ENCODE results near the gene THNSL1.

The THNSL1 gene

DNA sequence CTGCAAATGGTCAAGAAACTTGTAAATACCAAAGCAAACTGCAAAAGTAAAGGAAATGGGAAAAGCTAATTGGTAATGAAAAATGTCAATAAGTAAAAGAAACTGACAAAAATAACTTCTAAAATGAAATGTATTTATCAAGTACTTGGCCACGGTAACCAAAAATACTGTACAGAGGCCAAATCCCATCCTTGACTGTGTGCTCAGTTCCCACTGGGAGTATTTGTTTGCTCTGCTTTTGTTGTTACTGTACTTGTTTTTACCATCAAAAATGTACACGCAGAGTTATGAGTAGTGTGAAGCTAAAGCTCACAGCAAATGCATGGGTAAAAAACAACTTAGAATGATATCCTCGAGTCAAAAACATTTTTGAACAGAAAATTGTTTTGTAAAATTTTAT, 31.5 kb upstream of the THNSL1 start:
- no peak for TF ChIP-seq EZH2phosphoT487 (IDR thresholded peaks at IDR 0.05; ENCODE audit: borderline replicate concordance)
- TF ChIP-seq, protein P1, sequence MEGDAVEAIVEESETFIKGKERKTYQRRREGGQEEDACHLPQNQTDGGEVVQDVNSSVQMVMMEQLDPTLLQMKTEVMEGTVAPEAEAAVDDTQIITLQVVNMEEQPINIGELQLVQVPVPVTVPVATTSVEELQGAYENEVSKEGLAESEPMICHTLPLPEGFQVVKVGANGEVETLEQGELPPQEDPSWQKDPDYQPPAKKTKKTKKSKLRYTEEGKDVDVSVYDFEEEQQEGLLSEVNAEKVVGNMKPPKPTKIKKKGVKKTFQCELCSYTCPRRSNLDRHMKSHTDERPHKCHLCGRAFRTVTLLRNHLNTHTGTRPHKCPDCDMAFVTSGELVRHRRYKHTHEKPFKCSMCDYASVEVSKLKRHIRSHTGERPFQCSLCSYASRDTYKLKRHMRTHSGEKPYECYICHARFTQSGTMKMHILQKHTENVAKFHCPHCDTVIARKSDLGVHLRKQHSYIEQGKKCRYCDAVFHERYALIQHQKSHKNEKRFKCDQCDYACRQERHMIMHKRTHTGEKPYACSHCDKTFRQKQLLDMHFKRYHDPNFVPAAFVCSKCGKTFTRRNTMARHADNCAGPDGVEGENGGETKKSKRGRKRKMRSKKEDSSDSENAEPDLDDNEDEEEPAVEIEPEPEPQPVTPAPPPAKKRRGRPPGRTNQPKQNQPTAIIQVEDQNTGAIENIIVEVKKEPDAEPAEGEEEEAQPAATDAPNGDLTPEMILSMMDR (conservative IDR thresholded peaks at IDR 0.05; ENCODE audit: low read length): no peak
- Histone ChIP-seq H4K20me1 (ENCODE audit: insufficient read depth, low read length, poor library complexity, severe bottlenecking) (no peaks in the 10 kb centered on the region), H3K4me3 (ENCODE audit: low read length, poor library complexity, severe bottlenecking) (no peak overlapping the region), H3K4me1 (ENCODE audit: insufficient read depth, low read length, poor library complexity, severe bottlenecking) (peaks cover 4% of the 10 kb centered on the region), H3K9me3 (ENCODE audit: insufficient read depth, low read depth, low read length) (no peaks in the 10 kb centered on the region), H3K79me2 (ENCODE audit: insufficient read depth, low read length) (no peaks in the 10 kb centered on the region), H3F3A (ENCODE audit: low read depth) (no peaks in the 10 kb centered on the region), H3K4me2 (ENCODE audit: low read depth, low read length, poor library complexity, severe bottlenecking) (no peak overlapping the region), H2AFZ (ENCODE audit: low read length) (no peak overlapping the region), H3K27me3 (ENCODE audit: insufficient read depth, low read length, poor library complexity, severe bottlenecking) (no peaks in the 10 kb centered on the region), H3K9me2 (replicated peaks; ENCODE audit: low read depth, low read length) (no peaks in the 10 kb centered on the region), H3K9ac (ENCODE audit: low read depth, low read length, poor library complexity, severe bottlenecking) (no peak overlapping the region), H3K36me3 (ENCODE audit: insufficient read depth, low read length) (no peaks in the 10 kb centered on the region)

DNA sequence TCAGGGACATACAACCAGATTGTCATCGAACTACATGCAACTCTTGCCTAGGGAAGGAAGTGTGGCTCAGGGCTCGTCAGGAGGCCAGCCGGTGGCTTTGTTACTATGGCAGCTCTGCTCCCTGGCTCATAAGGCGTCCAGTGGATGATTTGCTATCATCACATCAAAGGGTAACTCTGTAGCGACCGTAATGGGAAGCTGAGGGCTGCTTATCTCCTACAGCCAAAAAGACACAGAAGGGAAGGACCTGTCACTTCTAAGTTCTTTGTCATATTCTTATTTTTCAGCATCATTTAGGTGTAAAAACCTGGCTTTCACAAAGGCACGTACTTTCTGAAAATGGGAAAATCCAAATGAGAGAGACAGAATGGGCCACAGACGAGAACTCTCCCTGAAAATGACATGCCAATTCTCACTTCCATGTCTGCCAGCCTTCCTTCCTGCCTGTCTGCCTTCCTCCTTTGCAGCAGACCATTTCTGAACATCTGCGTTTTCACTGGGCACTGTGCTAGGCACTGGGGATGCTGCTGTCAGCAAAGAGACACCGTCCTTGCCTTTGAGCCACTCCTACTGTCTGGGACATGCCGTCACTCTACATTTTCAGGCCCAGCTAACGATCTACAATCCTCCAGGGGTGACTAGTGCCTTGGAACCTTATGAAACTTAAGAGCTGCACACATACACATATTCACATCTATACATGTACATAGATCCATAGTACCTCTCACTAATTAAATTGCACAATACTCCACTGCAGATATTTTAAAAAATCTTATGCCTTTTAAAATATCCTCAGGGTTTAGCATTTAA, 27.4 kb upstream of the THNSL1 start:
- H4K20me1 ChIP-seq (ENCODE audit: insufficient read depth, low read length, poor library complexity, severe bottlenecking): no peaks in the 10 kb centered on the region
- peak overlapping the region; percentile 76 for H2AFZ ChIP-seq (ENCODE audit: low read length)

DNA sequence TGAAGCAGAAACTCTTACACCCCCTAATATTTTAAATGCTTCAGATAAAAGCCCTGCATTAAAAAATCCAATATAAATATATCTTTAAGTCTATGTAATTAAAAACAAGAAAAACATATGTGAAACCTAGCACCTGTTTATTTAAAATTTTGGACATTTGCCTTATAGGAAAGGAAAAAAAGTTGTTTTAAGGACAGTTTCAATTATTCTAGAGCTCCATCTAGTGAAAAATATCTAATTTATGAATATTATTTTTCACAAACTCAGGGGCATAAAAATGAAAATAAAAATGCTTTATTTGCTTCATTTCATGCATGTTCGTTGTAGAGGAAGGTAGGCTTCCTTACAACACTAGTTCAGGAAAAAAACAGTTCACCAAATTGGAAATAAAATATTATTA, 26.5 kb upstream of the THNSL1 start:
- Histone ChIP-seq H3K27me3 (ENCODE audit: insufficient read depth, low read length, poor library complexity, severe bottlenecking) (no peaks in the 10 kb centered on the region), H3K9me2 (replicated peaks; ENCODE audit: low read depth, low read length) (no peaks in the 10 kb centered on the region), H3K79me2 (ENCODE audit: insufficient read depth, low read length) (no peaks in the 10 kb centered on the region), H3K9ac (ENCODE audit: low read depth, low read length, poor library complexity, severe bottlenecking) (no peak overlapping the region), H3K36me3 (ENCODE audit: insufficient read depth, low read length) (no peaks in the 10 kb centered on the region), H3F3A (ENCODE audit: low read depth) (no peaks in the 10 kb centered on the region), H3K4me1 (ENCODE audit: insufficient read depth, low read length, poor library complexity, severe bottlenecking) (peaks cover 4% of the 10 kb centered on the region), H3K4me2 (ENCODE audit: low read depth, low read length, poor library complexity, severe bottlenecking) (peak overlapping the region; percentile 7), H4K20me1 (ENCODE audit: insufficient read depth, low read length, poor library complexity, severe bottlenecking) (no peaks in the 10 kb centered on the region), H3K4me3 (ENCODE audit: low read length, poor library complexity, severe bottlenecking) (no peak overlapping the region), H2AFZ (ENCODE audit: low read length) (no peak overlapping the region), H3K9me3 (ENCODE audit: insufficient read depth, low read depth, low read length) (no peaks in the 10 kb centered on the region)
- TF ChIP-seq, protein P1 (conservative IDR thresholded peaks at IDR 0.05; ENCODE audit: low read length): peak; percentile 48; the same call in 1 of the 2 replicates
- TF ChIP-seq EZH2phosphoT487 (IDR thresholded peaks at IDR 0.05; ENCODE audit: borderline replicate concordance): no peak

More for the DNA sequence above, 27.4 kb upstream of the THNSL1 start:
- H3K9me3 ChIP-seq (ENCODE audit: insufficient read depth, low read depth, low read length): no peaks in the 10 kb centered on the region
- no peak overlapping the region for H3K4me3 ChIP-seq (ENCODE audit: low read length, poor library complexity, severe bottlenecking)
- no peaks in the 10 kb centered on the region for H3F3A ChIP-seq (ENCODE audit: low read depth)
- H3K79me2 ChIP-seq (ENCODE audit: insufficient read depth, low read length): no peaks in the 10 kb centered on the region
- no peaks in the 10 kb centered on the region for H3K36me3 ChIP-seq (ENCODE audit: insufficient read depth, low read length)
- H3K9ac ChIP-seq (ENCODE audit: low read depth, low read length, poor library complexity, severe bottlenecking): no peak overlapping the region
- no peak for TF ChIP-seq EZH2phosphoT487 (IDR thresholded peaks at IDR 0.05; ENCODE audit: borderline replicate concordance)
- TF ChIP-seq, protein P1 (conservative IDR thresholded peaks at IDR 0.05; ENCODE audit: low read length): no peak
- peaks cover 4% of the 10 kb centered on the region for H3K4me1 ChIP-seq (ENCODE audit: insufficient read depth, low read length, poor library complexity, severe bottlenecking)
- H3K4me2 ChIP-seq (ENCODE audit: low read depth, low read length, poor library complexity, severe bottlenecking): peak overlapping the region; percentile 36
- H3K27me3 ChIP-seq (ENCODE audit: insufficient read depth, low read length, poor library complexity, severe bottlenecking): no peaks in the 10 kb centered on the region
- no peaks in the 10 kb centered on the region for H3K9me2 ChIP-seq (replicated peaks; ENCODE audit: low read depth, low read length)

Data from Loucy (cell line).